Mesenteric fat pad (tissue), 1 donor: ENCODE measurements around the gene GRAMD1B. TPM values are rescaled to one million over a fixed set of nuclear protein-coding genes. Genes with fewer than 3 reads are reported as not detected.

Experiments
- DNase-seq: peaks from one replicate; pipeline ENCODE4 v3.0.0-alpha.2; 2020; ENCODE audit warnings: low spot score
- total RNA-seq: library from RNA; stranded (reverse); fragmentation: NEBNext Ultra II Directional; extraction: Animal tissue kit (Norgen Biotek cat#: 25700); gene quantifications from one replicate; pipeline ENCODE4 v1.2.1, GENCODE V29; 2021
- donor health status: DM: yes; HTN: yes; CAD: no.

Gene GRAMD1B
- total RNA-seq, 1 donor from 2014 or later = 7.7 TPM

DNA sequence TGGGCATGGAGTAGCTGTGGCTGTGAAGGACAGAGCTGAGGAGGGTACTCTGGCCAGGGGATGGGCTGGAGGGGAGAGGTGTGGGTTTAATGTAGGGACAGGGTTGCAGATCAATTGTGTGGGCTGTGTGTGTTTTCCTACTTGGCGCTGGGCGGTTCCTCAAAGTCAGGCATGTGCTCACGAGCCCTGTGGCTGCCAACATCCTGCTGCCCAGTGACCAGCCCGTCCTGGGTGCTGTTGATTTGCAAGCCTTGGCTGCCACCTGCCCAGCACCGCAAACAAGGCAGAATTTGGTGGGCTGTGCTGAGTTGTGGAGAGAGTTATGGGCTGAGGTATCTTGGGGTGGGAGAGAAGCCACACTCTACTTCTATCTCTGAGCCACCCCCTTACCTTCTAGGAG lies 155.1 kb downstream of the GRAMD1B start:
- DNase-seq = no peak

DNA sequence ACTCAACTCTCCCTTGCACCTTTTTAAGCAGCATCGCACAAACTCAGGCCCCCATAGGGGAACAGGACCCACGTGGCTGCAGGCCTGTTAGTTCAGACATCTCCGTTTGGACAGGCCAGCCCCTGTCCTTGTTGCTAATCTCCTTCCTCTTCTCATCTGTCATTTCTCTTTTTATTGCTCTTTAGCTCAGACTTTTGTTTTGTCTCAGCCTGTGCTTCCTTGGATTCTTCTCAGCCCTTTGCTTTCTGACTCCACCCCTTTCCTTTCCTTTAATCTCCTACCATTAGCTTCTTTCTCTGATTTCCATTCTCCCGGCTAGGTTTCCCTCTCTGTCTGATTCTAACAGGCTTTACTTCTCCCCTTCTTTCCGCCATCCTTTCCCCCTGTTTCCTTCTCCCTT lies 155.6 kb downstream of the GRAMD1B start:
- DNase-seq = no peak

DNA sequence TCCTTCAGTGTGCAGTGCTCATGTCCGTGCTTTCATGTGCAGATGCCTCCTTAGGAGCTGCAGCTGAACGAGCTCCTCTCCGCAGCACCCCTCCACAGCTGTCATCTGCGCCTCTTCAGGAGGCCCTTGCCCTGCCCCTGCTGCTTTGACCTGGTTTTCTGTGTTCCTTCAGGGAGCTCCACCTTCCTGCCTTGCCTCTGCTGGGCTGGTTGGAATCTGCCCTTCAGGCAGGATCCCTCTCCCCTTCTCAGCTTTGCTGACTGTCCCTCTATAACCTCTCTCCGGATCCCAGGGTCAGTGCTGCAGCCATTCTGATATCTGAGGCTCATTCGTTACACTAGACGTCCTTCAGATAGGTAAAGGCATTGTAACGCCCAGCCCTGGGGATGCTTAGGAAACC lies 156.5 kb downstream of the GRAMD1B start:
- no peak for DNase-seq

DNA sequence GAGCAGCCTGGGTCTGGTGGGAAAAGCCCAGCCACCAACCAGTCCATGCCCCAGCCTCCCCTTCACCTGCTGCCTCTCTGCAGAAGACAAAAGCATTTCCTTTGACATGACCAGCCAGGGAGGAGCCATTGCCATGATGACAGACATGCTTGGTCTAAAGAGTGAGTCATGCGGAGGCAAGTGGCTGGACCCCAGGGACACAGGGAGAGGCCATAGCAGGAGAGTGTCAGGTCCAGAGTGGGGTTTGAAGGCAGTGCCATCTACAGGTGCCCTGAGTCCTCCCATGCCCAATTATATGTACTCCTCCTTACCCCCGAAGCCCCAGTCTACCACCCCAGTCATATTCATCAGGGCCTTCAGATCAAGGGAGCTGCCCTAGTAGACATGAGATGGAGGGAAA lies 157.0 kb downstream of the GRAMD1B start:
- no peak for DNase-seq

DNA sequence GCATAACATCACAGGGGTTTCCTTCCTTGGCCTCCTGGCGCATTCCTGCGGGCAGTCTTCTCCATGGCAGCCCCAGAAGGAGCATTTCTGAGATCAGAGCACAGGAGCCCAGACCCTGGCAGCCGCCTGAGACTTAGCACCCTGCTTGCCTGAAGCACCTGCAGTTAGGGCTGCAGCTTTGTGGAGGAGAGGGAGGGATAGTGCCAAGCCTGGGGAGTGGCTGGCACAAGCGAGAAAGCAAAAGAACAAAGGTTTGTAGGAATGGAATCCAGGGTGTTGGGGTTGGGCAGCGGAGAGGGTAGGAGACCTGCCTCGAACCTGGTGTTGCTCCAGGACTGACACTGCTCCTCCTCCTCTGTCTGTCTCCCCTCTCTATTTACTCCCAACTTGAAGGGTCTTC lies 157.5 kb downstream of the GRAMD1B start:
- DNase-seq = no peak

DNA sequence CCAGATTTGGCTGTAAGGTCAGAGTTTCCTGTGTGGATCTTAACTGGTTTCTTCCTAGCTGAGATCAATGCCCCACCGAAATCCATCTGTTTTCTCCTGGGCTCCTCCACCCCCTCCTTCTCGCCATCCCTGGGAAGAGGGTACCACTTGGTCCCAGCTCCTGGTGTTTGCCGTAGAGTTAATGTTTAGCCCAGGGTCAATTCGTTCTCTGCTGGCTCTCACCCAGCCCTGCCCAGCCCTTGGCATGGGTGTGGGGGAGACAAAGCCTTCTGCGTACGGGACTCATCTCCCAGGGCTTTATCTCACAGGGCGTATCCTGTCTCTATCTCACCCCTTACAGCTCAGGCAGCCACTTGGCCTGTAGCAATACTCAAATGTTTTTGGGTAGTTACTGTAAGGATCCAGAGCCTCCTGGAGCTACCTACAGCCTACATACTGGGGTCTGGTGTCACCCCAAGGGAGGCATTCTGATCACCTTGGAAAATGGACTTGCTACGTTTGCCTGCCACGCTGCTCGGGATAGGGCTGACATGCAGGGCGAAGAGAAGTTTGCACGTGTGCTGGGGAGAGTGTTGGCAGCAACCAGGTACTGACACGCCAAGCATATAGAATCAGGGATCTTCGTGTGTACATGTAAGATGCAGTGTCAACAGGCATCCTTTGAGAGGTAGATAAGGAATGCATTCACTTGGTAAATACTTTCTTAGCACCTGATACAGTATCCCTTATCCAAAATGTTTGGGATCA lies 158.2 kb downstream of the GRAMD1B start:
- no peak for DNase-seq

DNA sequence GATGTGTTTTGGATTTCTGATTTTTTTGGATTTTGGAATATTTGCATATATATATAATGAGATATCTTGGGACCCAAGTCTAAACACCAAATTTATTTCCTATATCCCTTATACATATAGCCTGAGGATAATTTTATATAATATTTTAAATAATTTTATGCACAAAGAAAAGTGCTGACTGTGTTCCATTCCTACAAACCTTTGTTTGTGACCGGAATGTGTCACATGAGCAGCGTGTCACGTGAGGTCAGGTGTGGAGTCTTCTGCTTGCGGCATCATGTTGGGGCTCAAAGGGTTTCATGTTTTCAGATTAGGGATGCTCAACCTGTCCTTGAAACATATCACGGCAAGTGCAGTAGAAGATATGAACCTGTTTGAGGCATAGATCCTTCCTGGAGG lies 158.8 kb downstream of the GRAMD1B start:
- no peak for DNase-seq

DNA sequence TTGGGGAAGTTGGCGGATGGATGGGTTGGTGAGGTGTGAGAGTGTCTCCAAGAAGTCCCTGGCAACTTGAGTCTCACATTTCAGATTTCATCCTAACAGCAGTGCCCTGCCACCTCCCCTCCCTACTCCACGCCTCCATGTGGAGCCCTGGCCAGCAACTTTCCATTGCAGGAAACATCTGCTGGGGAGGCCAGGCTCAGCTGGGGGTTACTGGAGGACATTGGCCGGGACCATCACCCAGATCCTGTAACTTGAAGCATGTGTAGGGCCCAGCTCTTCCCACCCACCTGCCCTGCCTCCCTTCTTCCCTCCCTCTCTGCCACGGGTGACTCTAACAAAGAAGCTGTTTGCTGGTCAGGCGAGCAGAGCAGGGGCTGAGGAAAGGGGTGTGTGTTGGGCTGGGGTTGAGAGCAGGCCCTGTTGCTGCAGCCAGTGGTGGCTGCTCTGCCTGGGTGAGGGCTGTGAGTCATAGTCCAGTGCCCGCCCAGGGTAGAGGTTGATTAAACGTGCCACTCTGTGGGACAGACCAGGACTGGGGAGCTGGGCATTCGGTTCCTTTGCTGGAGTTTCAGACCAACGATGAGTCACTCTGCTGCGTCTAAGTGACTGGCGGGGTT lies 160.3 kb downstream of the GRAMD1B start:
- no peak for DNase-seq

DNA sequence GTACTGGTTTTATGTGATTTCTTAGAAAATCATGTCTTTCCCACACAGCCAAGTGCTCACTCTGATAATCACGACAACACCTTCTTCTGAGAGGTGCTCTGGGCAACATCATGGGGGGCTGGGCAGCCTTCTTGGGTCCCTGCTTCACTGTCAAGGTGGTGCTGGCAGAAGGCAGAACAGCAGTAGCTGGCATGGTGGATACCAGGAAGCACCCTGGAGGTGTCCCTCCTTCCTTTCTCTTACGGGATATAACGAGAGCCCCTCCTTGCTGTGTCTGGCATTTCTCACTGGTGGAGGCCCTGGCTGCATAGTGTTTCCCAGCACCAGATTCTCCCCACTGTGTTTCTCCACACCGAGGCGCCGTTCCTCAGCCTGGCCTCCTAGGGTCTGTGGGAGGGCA lies 163.5 kb downstream of the GRAMD1B start:
- no peak for DNase-seq

DNA sequence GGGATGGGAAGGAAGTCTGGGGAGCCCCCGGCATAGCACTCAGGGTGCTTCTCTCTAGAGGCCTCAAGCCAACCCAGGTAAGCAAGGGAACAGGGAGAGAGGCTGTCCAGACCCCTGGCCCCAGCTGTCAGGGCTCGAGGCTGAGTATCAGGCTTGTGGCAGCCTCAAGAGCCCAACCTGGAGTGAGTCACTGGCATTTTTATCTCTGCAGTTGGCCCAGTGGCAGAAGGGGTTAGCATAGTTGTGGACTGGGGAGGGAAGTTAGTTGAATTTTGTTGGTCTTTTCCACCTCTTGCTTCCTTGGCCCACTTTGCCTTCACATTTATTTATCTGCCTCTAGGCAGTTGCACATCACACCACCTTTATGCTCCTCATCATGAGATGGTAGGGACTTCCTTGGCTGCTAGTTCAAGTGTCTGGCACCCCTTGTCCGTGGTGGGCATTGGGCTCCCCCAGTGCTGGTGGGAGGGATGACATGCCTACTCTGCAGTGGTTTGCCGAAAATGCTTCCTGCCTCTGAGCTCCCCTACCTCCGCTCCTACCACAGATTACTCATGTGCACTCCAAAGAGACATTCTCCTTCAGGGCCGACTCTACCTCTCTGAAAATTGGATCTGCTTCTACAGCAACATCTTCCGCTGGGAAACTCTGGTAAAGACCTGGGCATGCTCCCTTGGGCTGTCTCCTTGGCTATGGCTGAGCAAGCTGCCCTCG lies 164.3 kb downstream of the GRAMD1B start:
- DNase-seq = no peak

DNA sequence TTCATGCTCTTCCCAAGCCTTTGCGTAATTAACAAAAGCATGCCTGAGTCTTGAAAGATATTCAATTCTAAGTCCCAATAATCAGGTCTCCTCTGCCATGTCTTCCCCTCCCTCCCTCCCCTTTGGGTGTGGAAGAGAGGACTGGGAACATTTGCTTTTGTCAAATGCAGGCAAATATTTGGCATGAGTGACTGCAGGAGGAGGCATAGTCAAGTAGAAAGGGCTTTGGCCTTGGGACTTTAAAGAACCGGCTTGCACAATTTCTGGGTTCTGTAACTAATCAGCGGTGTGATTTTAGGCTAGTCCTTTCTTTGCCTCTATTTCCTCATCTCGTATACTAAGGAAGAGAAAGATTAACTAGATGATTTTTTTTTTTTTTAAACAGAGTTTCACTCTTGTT lies 164.9 kb downstream of the GRAMD1B start:
- no peak for DNase-seq

DNA sequence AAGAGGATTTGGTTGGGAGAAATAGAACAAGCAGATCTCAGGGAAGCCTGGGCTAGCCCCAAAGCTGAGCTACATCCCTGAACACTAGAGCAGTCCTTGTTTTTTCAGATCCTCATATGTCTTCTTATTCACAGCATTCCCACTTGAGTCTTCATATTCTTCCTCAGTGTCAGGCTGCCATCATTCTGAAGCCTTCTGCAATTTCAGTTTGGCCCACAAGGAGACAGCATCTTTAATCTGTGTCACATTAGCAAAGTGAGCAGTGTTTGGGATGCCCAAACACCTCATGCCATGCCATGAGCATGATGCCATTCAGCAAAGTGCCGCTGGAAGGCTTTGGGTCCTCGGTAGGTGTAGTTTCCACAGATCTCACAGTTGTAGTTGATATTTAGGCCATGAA lies 167.8 kb downstream of the GRAMD1B start:
- no peak for DNase-seq

DNA sequence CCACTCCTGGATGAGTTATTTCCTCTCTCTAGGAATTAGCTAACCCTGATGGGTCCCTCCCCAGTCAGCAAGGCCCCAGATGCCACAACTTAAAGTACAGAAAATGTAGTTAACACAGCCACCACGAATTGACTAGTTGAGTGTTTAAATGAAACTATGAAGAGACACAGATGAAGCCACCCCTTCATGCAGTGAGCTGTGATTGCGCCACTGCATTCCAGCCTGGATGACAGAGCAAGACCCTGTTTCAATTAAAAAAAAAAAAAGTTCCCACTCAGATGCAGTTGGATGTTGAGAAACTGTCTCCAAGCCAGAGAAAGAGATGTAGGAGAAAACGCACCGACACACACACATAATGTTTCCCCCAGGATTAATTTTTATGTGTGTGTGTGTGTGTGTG lies 171.1 kb downstream of the GRAMD1B start:
- DNase-seq = no peak

DNA sequence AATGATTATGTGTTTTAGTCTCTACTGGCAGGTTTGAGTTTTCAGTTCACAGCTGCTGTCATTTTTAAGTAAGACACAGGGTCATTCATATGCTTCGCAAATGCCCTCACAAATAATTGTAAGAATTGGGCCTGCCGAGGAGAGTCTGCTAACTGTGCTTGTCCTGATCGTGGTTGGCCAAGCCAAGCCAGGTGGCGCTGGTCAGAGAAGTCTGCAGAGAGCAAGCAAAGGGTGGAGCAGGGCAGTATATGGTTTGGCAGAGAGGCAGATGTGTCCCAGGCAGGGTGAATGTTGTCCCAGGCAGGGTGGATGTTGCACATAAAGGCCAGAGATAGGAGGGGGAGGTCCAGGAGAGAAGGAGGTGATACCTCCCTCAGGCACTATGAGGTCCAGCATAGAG lies 171.7 kb downstream of the GRAMD1B start:
- no peak for DNase-seq

DNA sequence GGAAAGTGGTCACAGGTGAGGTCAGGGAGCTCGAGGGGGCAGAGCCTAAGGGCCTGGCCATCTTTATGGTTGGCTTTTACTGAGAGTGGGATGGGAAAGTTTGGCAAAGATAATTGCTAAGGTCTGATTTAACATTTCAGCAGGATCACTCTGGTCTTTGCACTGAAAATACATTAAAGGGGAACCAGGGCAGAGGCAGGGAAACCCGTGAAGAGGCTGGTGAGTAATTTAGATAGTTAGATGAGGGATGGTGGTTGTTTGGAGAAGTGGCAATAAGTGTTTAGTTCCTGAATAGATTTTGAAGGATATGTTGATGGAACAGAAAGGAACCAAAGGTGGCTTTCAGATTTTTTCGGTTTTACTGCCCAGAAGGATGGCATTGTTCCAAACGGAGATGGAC lies 173.6 kb downstream of the GRAMD1B start:
- no peak for DNase-seq

DNA sequence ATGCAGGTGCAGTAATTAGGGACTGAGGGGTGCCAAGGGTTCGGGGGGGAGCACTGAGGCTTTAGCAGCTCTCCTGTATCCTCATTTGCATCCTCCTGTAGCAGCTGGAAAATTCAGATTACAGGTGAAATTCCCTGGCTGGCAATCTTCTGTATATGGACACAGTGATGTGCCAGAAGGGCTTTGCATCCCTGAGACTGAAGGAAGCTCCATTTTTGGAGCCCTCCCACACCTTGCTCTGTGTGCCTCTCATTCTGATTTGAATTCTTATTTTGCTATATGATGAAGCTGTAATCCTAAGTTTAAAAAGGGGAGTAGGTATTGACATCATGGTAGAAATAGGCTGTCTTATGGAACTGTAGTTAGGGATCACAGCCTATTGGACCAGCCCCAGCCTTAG lies 177.7 kb downstream of the GRAMD1B start:
- no peak for DNase-seq

DNA sequence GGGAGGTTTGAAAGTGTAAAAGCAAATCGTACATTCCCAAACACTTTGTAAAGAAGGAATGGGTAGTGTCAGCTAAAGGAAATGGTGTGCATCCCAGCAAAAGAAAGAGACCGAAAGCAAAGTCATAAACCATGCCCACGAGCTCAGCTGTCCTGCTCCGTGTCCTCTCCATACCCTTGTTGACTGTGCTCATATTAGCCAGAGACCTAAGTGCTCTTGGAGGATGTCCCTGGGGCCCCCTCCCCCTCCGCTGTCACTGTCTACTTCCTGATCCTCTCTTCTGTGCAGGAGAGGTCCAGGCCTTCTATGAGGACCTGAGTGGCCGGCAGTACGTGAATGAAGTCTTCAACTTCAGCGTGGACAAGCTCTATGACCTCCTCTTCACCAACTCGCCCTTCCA lies 178.3 kb downstream of the GRAMD1B start:
- DNase-seq = no peak

DNA sequence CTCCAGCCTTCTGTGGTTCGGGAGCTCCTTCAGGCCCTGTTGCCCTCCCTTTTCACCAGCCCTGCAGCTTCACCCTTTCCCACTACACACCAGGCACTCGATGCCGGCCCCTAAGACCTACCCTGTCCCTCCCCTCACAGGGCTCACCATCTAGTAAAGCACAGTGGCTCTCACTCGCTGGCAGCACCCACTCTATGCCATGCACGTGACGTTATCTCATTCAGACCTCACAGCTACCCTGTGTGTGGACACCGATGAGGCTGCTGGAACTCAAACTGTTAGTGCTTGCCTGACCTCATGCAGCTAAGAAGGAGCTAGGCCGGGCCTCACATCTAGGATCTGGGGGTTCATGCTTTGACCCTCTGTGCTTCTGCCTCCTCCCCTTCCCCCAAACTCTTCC lies 178.9 kb downstream of the GRAMD1B start:
- DNase-seq = no peak

DNA sequence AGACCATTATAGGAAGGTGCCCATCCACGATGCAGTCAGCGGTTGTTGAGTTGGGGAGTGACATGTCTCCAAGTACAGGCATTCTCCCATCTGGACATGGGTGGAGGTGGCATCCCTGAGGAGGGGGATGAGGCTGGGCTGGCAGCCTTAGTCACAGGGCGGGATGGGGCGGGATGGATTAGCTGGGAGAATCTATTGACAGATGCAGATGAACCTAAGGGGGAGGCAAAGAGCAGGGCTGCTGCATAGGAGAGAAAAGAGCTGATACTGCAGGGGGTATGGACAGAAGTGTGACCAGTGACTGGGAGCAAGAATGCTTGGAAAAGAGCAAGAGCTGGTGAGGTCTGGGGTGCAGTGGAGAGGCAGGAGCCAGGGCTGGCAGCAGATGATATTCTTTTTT lies 181.6 kb downstream of the GRAMD1B start:
- no peak for DNase-seq

DNA sequence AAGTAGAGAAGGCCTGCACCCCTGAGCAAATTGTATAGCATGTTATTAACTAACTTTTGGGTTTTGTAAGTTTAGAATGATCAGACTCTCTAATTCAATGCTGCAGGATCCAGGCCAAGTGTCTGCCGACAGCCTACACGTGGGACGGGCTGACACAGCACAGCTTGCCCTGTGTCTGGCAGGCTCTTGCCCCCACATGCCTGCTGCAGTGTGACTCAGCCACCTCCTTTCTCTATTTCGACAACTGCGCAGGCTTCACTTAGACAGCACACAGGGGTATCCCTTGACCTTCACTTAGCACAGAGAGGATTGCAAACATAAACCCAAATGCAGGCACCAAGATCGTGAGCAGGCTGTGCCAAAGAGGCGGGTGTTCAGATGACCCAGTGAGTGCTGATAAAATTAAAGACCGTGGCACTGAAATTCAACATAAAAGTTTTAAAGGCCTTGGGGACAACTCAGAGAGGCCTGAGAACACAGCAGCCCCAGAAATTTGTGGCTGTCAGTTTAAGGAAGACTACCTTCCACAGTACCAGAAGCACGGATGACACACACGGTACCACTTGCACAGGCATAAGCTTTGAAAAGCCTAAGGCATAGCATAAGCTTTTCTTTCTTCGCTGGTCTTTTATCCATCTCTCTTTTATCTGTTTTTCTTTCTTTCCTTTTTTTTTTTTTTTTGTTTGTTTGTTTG lies 186.6 kb downstream of the GRAMD1B start:
- DNase-seq = no peak

DNA sequence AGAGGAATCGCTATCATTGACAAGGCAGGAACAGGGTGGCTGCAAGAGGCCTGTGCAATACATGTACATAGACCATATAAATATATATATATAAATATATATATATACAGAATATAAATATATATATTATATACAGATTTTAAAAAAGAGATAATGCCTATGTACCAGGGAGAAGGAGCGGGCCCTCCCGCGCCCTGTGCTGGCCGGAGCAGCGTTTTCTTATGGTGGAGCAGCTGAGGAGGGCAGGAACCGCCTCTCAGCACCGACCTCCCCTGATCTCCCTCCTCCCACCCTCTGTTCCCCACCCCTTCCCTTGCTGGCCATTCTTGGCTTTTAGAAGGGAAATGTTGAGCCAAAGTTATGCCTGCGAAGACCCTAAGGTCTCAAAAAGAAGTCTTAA lies 192.5 kb downstream of the GRAMD1B start:
- no peak for DNase-seq

DNA sequence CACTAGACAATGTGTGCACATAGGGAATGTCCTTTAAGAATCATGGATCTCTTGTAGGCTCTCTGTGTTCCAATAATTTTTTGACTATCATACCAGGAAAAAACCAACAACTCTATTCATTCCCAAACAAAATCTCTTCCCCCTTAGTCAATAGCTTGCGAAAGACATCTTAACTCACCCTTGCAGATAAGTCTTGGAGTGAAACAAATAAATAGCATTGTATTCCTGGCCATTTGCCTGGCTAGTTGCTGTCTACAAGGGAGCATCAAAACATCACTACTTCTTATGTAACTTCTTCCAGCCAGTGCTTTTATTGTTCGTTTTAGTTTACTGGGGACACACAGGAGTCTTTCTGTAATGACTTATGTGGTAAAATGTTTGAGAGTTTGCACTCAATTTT lies 194.9 kb downstream of the GRAMD1B start:
- no peak for DNase-seq
